Dedifferentiated amniotic fluid mesenchymal stem cell (primary cell): ENCODE data around the gene NEIL1.
"Not testable (repeated sequence)": the region's sequence is repeated elsewhere in the genome, so short reads cannot be mapped to it uniquely, and the experiment has no call there.

Experiments used
- DNase-seq: peaks from one replicate; pipeline ENCODE4 v3.0.0-alpha.2; 2016; ENCODE audit errors: extremely low spot score

The NEIL1 gene

GRCh38 chr15:75380773-75381172, 33.9 kb downstream of the NEIL1 start:
- no peak for DNase-seq

- not testable (repeated sequence) for DNase-seq
These were observed 37.1 kb downstream of the NEIL1 start for GRCh38 chr15:75383986-75384385.

DNA sequence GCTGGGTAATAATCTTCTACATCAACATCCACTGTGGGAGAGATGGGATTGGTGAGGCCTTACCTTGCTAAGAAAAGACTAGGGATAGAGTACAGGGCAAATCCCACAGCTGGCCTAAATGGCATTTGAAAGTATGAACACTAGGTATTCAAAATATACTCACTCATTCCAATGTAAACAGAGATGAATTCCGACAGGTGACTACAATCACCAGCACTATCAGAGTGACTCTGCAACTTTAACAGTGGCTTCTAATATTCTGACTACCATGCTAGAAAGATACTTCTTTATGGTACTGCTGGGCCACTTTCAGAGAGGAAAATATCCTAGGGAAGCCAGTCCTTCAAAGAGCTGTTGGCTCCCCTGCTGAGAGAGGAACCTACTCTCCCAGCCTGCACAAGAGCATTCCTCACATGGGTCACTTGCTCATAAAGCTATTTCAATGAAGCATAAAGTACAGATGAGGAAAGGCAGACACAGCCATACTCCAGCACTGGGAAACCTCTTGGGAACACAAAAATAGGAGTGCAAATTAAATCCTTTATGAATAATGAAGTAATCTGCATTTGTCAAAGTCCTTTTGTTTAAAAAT, 43.0 kb downstream of the NEIL1 start:
- DNase-seq: no peak

DNA sequence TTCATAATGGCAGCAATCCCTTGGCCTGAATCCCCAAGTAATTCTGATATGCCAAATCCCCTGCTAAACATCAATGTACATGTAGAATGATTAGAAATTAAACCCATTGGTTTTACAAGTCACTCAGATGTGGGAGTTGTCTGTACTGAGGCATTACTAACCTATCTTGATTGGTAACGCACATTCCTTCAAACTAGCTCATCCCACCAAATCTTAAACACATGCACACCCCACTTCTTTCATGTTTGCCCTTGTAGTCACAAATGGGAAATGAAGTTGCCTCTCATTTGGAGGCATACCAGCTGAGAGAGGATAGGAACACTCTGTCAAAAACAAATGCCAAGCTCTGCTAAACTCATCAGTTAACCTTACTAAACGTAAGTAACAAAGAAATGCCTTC, 50.7 kb downstream of the NEIL1 start:
- DNase-seq: no peak

DNA sequence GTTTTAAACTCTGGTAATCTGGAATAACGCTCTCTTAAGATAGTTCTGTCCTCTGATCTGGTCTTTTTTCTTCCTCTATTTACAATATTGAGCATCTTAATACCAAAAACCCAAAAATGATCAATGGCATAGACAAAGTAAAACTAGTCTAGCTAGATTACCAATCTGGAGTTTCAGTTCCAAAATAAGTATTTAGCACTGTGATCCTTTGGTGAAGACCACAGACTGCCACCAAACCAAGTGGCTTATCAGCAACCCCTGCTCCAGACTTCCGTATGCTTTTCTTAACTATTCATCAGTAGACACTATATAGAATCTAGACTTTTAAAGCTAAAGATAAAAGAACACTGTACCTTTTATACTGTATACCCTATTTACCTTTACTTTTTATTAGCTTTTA, 57.1 kb downstream of the NEIL1 start:
- no peak for DNase-seq
